Measurements from ENCODE around the gene ZNF488.
A peak's percentile ranks its signal among the peaks of the same experiment; 100 is the strongest.

ZNF488 gene

GRCh38 chr10:47339759-47340607, 44.1 kb downstream of the ZNF488 start:
- no peak for TF ChIP-seq POLR2AphosphoS5 (IDR thresholded peaks at IDR 0.05; ENCODE audit: low read depth)
- TF ChIP-seq REST (IDR thresholded peaks at IDR 0.05; ENCODE audit: insufficient replicate concordance, low read depth) = no peak
- TF ChIP-seq GABPA (IDR thresholded peaks at IDR 0.05; ENCODE audit: low read depth) = no peak
- TF ChIP-seq SPI1 (IDR thresholded peaks at IDR 0.05; ENCODE audit: borderline replicate concordance, low read depth) = no peak
- Histone ChIP-seq H3K27ac (replicated peaks) (no peak overlapping the region), H3K27me3 (ENCODE audit: insufficient read depth, poor library complexity, severe bottlenecking) (peaks cover 8% of the 10 kb centered on the region), H3K4me3 (replicated peaks; ENCODE audit: insufficient read depth, low read length) (no peak overlapping the region)
- DNase-seq (ENCODE audit: low read depth in 1 of 2, low spot score in 1 of 2) = peak; percentile 18 to 45

DNA sequence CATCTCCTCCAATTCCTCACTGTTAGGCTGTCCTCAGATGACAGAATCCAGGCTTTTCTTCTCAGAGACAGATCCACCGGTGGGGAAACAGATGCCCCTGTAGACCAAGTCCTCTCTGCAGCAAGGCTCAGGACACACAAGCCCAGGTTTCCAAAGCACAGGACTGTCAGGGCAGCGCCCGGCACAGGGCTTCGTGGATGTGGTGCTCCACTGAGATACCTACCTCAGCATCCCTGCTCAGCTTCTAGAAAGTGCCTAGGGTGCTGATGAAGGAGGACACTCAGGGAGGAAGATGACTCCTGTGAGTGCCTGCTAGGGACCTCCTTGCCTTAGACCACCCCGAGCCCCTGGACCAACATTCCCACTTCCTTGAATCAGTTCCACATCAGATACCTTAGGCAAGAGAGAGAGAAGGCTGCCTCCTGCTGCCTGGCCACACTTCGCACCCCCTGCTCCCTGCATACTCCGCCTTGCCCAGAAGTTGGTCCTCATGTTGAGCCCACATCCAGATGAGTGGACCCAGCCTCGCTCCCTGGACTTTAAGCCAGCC, 44.8 kb downstream of the ZNF488 start:
- H3K4me3 ChIP-seq (replicated peaks; ENCODE audit: insufficient read depth, low read length) = no peak overlapping the region
- no peak overlapping the region for H3K27ac ChIP-seq (replicated peaks)
- peaks cover 2% of the 10 kb centered on the region for H3K27me3 ChIP-seq (ENCODE audit: insufficient read depth, poor library complexity, severe bottlenecking)
- TF ChIP-seq CTCF (IDR thresholded peaks at IDR 0.05; ENCODE audit: insufficient read depth, low read length) (no peak), SPI1 (IDR thresholded peaks at IDR 0.05; ENCODE audit: borderline replicate concordance, low read depth) (no peak), GABPA (IDR thresholded peaks at IDR 0.05; ENCODE audit: low read depth) (no peak), POLR2AphosphoS5 (IDR thresholded peaks at IDR 0.05; ENCODE audit: low read depth) (no peak), REST (IDR thresholded peaks at IDR 0.05; ENCODE audit: insufficient replicate concordance, low read depth) (no peak)
- DNase-seq (ENCODE audit: low read depth in 1 of 2, low spot score in 1 of 2) = no peak

GRCh38 chr10:47337310-47337709, 46.8 kb downstream of the ZNF488 start:
- Histone ChIP-seq H3K4me3 (replicated peaks; ENCODE audit: insufficient read depth, low read length) (no peak overlapping the region), H3K27me3 (ENCODE audit: insufficient read depth, poor library complexity, severe bottlenecking) (peaks cover 4% of the 10 kb centered on the region), H3K27ac (replicated peaks) (no peak overlapping the region)
- no peak for TF ChIP-seq SPI1 (IDR thresholded peaks at IDR 0.05; ENCODE audit: borderline replicate concordance, low read depth)
- TF ChIP-seq GABPA (IDR thresholded peaks at IDR 0.05; ENCODE audit: low read depth) = no peak
- TF ChIP-seq REST (IDR thresholded peaks at IDR 0.05; ENCODE audit: insufficient replicate concordance, low read depth) = no peak
- no peak for TF ChIP-seq CTCF (IDR thresholded peaks at IDR 0.05; ENCODE audit: insufficient read depth, low read length)
- no peak for TF ChIP-seq POLR2AphosphoS5 (IDR thresholded peaks at IDR 0.05; ENCODE audit: low read depth)
- no peak for DNase-seq (ENCODE audit: low read depth in 1 of 2, low spot score in 1 of 2)
